IMR-90 (cell line): Measurements from ENCODE around the gene MTPN. TPM values are rescaled to one million over a fixed set of nuclear protein-coding genes. Genes with fewer than 3 reads are reported as not detected.

Experiments
- ATAC-seq: fragments of 200-7000 bp; cut with Tn5 transposase; 2 replicates; pipeline ENCODE4 v1.9.1; 2020; ENCODE audit warnings: low read depth, mild to moderate bottlenecking, moderate library complexity
- BruUV-seq: library from RNA; stranded (reverse); fragments of 400-500 nt; replicated peaks from 2 replicates; lab custom pipeline; 2021; lab: Mats Ljungman, UMichigan
- CTCF ChIA-PET: fragments of 300-600 bp; formaldehyde crosslinking; extraction: SDS; loops from one replicate; lab custom pipeline; 2021; ENCODE audit warnings: antibody characterized with exemption; lab: Yijun Ruan, JAX
- POLR2A ChIA-PET: fragments of 300-600 bp; sonication (Branson Sonifier 250); formaldehyde crosslinking; loops from one replicate; lab custom pipeline; 2022; ENCODE audit warnings: antibody characterized with exemption; ENCODE audit not compliant: unreplicated experiment; lab: Charles Lee
- DNase-seq: peaks from one replicate; pipeline ENCODE4 v3.0.0; 2013
- H2AFZ ChIP-seq: replicated peaks from 2 replicates; pipeline ENCODE3; 2013; ENCODE audit warnings: low read length, mild to moderate bottlenecking; ENCODE audit not compliant: poor library complexity
- H2AK5ac ChIP-seq: 2 replicates; pipeline ENCODE4 v1.6.1; 2013; ENCODE audit warnings: low read depth, low read length, inconsistent platforms
- H2AK9ac ChIP-seq: replicated peaks from 2 replicates; pipeline ENCODE3; 2013; ENCODE audit warnings: mild to moderate bottlenecking, low read depth, low read length, moderate library complexity; ENCODE audit not compliant: poor library complexity
- H2BK120ac ChIP-seq: 2 replicates; pipeline ENCODE4 v1.6.1; 2013; ENCODE audit warnings: low read depth, low read length, inconsistent platforms
- H2BK15ac ChIP-seq: 3 replicates; pipeline ENCODE4 v1.6.1; 2013; ENCODE audit warnings: low read depth, low read length, inconsistent platforms
- H2BK20ac ChIP-seq: 2 replicates; pipeline ENCODE4 v1.6.1; 2013; ENCODE audit warnings: low read depth, mild to moderate bottlenecking, inconsistent platforms, low read length, moderate library complexity
- H2BK5ac ChIP-seq: 2 replicates; pipeline ENCODE4 v1.6.1; 2013; ENCODE audit warnings: mild to moderate bottlenecking, low read depth, low read length, inconsistent platforms; ENCODE audit not compliant: poor library complexity, severe bottlenecking
- H3K14ac ChIP-seq: replicated peaks from 2 replicates; pipeline ENCODE4 v1.6.1; 2013; ENCODE audit warnings: low read depth, low read length, inconsistent platforms
- H3K18ac ChIP-seq: 2 replicates; pipeline ENCODE4 v1.6.1; 2013; ENCODE audit warnings: low read depth, low read length, control low read depth
- H3K23ac ChIP-seq: 2 replicates; pipeline ENCODE4 v1.6.1; 2013; ENCODE audit warnings: low read depth, low read length, inconsistent platforms
- H3K27ac ChIP-seq: 2 replicates; pipeline ENCODE4 v1.5.1; 2013; ENCODE audit warnings: mild to moderate bottlenecking, control low read depth, low read length; ENCODE audit not compliant: insufficient read depth
- H3K27me3 ChIP-seq: 2 replicates; pipeline ENCODE4 v1.6.1; 2013; ENCODE audit warnings: low read length; ENCODE audit not compliant: control insufficient read depth, insufficient read depth
- H3K36me3 ChIP-seq: 2 replicates; pipeline ENCODE4 v1.6.1; 2013; ENCODE audit warnings: low read length, mixed read lengths; ENCODE audit not compliant: control insufficient read depth, insufficient read depth
- H3K4ac ChIP-seq: 2 replicates; pipeline ENCODE4 v1.6.1; 2013; ENCODE audit warnings: low read depth, low read length, inconsistent platforms
- H3K4me1 ChIP-seq: 2 replicates; pipeline ENCODE4 v1.6.1; 2013; ENCODE audit warnings: low read length, mixed read lengths; ENCODE audit not compliant: control insufficient read depth, insufficient read depth
- H3K4me2 ChIP-seq: 2 replicates; pipeline ENCODE4 v1.6.1; 2013; ENCODE audit warnings: low read depth, mild to moderate bottlenecking, control low read depth, low read length, moderate library complexity
- H3K4me3 ChIP-seq: 2 replicates; pipeline ENCODE4 v1.5.1; 2013; ENCODE audit warnings: low read depth, mild to moderate bottlenecking, control low read depth, low read length, moderate library complexity; ENCODE audit not compliant: insufficient read depth
- H3K56ac ChIP-seq: 2 replicates; pipeline ENCODE4 v1.6.1; 2013; ENCODE audit warnings: low read length, inconsistent platforms; ENCODE audit not compliant: insufficient read depth; ENCODE audit errors: extremely low read depth
- H3K79me1 ChIP-seq, 2 experiments: 2 replicates each; pipeline ENCODE4 v1.6.1; 2013; ENCODE audit warnings: low read length in 2 of 2, inconsistent platforms in 1 of 2, low read depth in 1 of 2
- H3K9ac ChIP-seq: 2 replicates; pipeline ENCODE4 v1.6.1; 2013; ENCODE audit warnings: low read depth, low read length, control low read depth
- H3K9me1 ChIP-seq: 2 replicates; pipeline ENCODE4 v1.6.1; 2013; ENCODE audit warnings: low read length, inconsistent platforms; ENCODE audit not compliant: insufficient read depth
- H3K9me3 ChIP-seq: 2 replicates; pipeline ENCODE4 v1.6.1; 2013; ENCODE audit warnings: low read length; ENCODE audit not compliant: control insufficient read depth, insufficient read depth
- H4K20me1 ChIP-seq: 2 replicates; pipeline ENCODE4 v1.6.1; 2013; ENCODE audit warnings: low read length, inconsistent platforms; ENCODE audit not compliant: insufficient read depth
- H4K5ac ChIP-seq: 2 replicates; pipeline ENCODE4 v1.6.1; 2013; ENCODE audit warnings: mild to moderate bottlenecking, low read depth, low read length, control low read depth
- H4K8ac ChIP-seq, 2 experiments: 2 replicates each; pipeline ENCODE4 v1.6.1; 2013; ENCODE audit warnings: low read depth in 2 of 2, low read length in 2 of 2, control low read depth in 1 of 2, inconsistent platforms in 1 of 2
- H4K91ac ChIP-seq: 2 replicates; pipeline ENCODE4 v1.6.1; 2013; ENCODE audit warnings: low read depth, low read length, inconsistent platforms; ENCODE audit not compliant: insufficient read depth
- BHLHE40 ChIP-seq: fragments of 150-350 bp; IDR thresholded peaks from 2 replicates; pipeline ENCODE4 v1.6.1; 2016; ENCODE audit warnings: mild to moderate bottlenecking, low read depth, low read length
- CEBPB ChIP-seq: IDR thresholded peaks from 2 replicates; pipeline ENCODE4 v1.6.1; 2012; ENCODE audit warnings: low read depth, low read length, improper control_type of control experiment
- CHD1 ChIP-seq: IDR thresholded peaks from 2 replicates; pipeline ENCODE4 v1.6.1; 2012; ENCODE audit warnings: low read depth, low read length, improper control_type of control experiment
- FOS ChIP-seq: fragments of 150-350 bp; IDR thresholded peaks from 2 replicates; pipeline ENCODE4 v1.6.1; 2016; ENCODE audit warnings: low read depth, low read length
- MAFK ChIP-seq: IDR thresholded peaks from 2 replicates; pipeline ENCODE4 v1.6.1; 2012; ENCODE audit warnings: low read depth, low read length, improper control_type of control experiment
- RAD21 ChIP-seq: IDR thresholded peaks from 2 replicates; pipeline ENCODE4 v1.6.1; 2012; ENCODE audit warnings: low read length, improper control_type of control experiment
- RCOR1 ChIP-seq: IDR thresholded peaks from 2 replicates; pipeline ENCODE4 v1.6.1; 2012; ENCODE audit warnings: mild to moderate bottlenecking, low read length, improper control_type of control experiment; ENCODE audit not compliant: insufficient replicate concordance
- WGBS, 2 experiments: methylation state at CpG; one replicate each; pipeline versions ENCODE4 v1.1.5 to v1.1.7; 2013; ENCODE audit warnings: missing lambda C conversion rate in 2 of 2; ENCODE audit not compliant: insufficient read length in 1 of 2; ENCODE audit errors: extremely low coverage in 2 of 2; 5-methylcytosine and 5-hydroxymethylcytosine counted together
- dilution Hi-C: fragments of 300-500 bp; cut with HindIII; formaldehyde crosslinking; loops from one replicate; pipeline ENCODE4 v1.14.3; 2018; ENCODE audit warnings: low sequenced_read_pairs; ENCODE audit not compliant: unreplicated experiment
- in situ Hi-C: fragments of 300-500 bp; cut with MboI; formaldehyde crosslinking; loops from 3 replicates; pipeline ENCODE4 v1.14.3; 2019; ENCODE audit warnings: low sequenced_read_pairs, inconsistent platforms, mixed read lengths
- intact Hi-C: fragments of 100-400 bp; cut with micrococcal nuclease; formaldehyde crosslinking; loops from 2 replicates; pipeline ENCODE4 v1.10.0; 2022
- polyA plus RNA-seq, 3 experiments: library from polyadenylated mRNA; depleted of rRNA; stranded (reverse); fragments of >200 nt; gene quantifications; 2 replicates each; pipeline ENCODE4 v1.2.3, GENCODE V29; 2012; ENCODE audit warnings: low replicate concordance in 1 of 3
- total RNA-seq: library from RNA; depleted of rRNA; stranded (reverse); fragments of >200 nt; gene quantifications from 2 replicates; pipeline ENCODE4 v1.2.3, GENCODE V29; 2012

MTPN gene
- total and polyA plus RNA-seq, 2 of the 4 experiments (the other 2 are of a cell fraction), result 58.8 to 94.4 TPM

DNA sequence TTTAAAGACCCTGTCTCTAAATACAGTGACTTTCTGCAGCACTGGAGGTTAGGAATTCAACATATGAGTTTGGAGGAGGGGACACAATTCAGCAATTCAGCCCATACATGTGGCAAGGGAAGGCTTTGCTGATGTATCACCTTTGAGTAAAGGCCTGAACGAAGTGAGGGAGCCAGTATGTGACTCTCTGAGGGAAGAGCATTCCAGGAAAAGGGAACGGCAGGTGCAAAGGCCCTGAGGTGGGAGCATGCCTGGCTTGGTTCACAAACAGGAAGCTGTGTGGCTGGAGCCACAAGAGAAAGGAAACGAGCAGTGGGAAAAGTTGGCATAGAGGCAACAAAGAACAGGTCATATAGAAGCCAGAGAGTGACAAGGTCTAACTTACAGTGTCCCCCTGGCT is 72.9 kb downstream of the MTPN start:
- WGBS, 2 experiments, result 50% methylated on average over 2 of the region's 3 CpGs; no CpG with 5 or more reads in 1 of the 2 experiments
- dilution Hi-C loops (no loop called here), in situ Hi-C loops (no loop called here), intact Hi-C loops (no loop called here)
- no peaks in the 10 kb centered on the region for H4K20me1 ChIP-seq
- H2BK20ac ChIP-seq, result no peak overlapping the region
- H3K27ac ChIP-seq, result no peak overlapping the region
- H3K36me3 ChIP-seq, result no peaks in the 10 kb centered on the region
- H3K9me1 ChIP-seq, result no peaks in the 10 kb centered on the region; the same call in 1 of the 2 replicates
- no peak overlapping the region for H2BK5ac ChIP-seq
- no TSS peak for BruUV-seq
- H3K56ac ChIP-seq, result no peak overlapping the region
- H3K9ac ChIP-seq, result no peak overlapping the region
- H2AK9ac ChIP-seq, result no peak overlapping the region
- H2BK15ac ChIP-seq, result no peak overlapping the region
- H3K23ac ChIP-seq, result no peak overlapping the region
- no peaks in the 10 kb centered on the region for H3K79me1 ChIP-seq
- H3K4me2 ChIP-seq, result no peak overlapping the region
- H3K4me1 ChIP-seq, result no peaks in the 10 kb centered on the region
- no peaks in the 10 kb centered on the region for H3K27me3 ChIP-seq
- no peak overlapping the region for H2AK5ac ChIP-seq
- H3K4me3 ChIP-seq, result no peak overlapping the region
- no peak overlapping the region for H2AFZ ChIP-seq
- CTCF ChIA-PET, result no interaction called here
- H3K14ac ChIP-seq, result no peak overlapping the region
- no peaks in the 10 kb centered on the region for H3K9me3 ChIP-seq
- H3K18ac ChIP-seq, result no peak overlapping the region
- no peak overlapping the region for H4K91ac ChIP-seq
- no peak overlapping the region for H2BK120ac ChIP-seq
- DNase-seq (no peak), ATAC-seq (no peak)
- H4K8ac ChIP-seq, result no peak overlapping the region
- no peak overlapping the region for H4K5ac ChIP-seq
- no peak for TF ChIP-seq RCOR1
- no peak for TF ChIP-seq CHD1
- no peak for TF ChIP-seq RAD21
- TF ChIP-seq CEBPB, result no peak
- no peak for TF ChIP-seq FOS
- no peak for TF ChIP-seq MAFK
- TF ChIP-seq BHLHE40, result no peak
- POLR2A ChIA-PET, result no interaction called here
- H3K4ac ChIP-seq, result no peak overlapping the region
